ENCODE measurements around the gene CDH23.
A peak's percentile ranks its signal among the peaks of the same experiment; 100 is the strongest.

Gene CDH23

DNA sequence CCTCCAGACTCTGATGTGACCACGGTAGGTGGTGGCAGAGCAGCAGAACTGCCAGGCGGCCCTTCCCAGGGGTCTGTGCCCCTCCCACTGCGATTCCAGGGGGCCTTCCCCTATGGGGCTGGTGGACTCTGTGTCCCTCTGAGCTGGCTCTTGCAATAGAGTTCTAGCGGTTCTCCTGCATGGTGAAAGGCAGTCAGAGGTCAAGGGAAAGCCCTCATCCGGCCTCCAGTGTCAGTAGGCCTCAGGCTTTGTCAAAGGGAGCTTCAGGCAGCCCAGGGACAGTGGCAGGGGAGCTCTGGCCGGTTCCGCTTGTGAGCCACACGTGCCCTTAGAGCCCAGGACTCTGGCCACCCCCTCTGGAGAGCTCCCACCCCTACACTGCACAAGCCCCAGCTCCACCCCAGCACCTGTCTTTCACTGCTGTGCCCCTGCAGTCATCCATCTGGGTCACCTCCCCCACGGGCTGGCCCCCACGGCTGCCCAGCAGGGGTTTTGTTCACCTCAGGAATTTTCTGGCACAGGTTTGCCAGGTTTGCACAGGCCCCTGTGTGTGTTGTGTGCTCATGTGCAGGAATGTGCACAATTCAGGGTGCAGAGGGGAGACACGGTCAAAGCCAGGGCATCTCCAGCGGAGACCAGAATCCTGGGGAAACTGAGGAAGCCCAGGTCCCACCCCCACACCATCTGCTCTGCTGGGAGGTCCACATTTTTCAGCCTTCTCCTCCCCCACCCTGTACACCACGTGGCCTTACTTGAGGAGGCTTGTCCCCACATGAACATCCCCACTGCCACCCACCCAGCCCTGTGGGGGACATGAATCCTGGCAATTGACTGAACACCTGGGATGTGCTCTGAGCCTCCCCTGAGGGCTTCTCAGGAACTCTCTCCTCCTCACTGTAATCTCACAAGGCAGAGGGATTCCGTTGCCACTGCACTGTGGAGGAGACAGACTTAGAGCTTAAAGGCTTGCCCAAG lies 299.1 kb downstream of the CDH23 start:
- DNase-seq (ENCODE audit: extremely low read depth in 1 of 2, low read depth in 1 of 2): no peak

DNA sequence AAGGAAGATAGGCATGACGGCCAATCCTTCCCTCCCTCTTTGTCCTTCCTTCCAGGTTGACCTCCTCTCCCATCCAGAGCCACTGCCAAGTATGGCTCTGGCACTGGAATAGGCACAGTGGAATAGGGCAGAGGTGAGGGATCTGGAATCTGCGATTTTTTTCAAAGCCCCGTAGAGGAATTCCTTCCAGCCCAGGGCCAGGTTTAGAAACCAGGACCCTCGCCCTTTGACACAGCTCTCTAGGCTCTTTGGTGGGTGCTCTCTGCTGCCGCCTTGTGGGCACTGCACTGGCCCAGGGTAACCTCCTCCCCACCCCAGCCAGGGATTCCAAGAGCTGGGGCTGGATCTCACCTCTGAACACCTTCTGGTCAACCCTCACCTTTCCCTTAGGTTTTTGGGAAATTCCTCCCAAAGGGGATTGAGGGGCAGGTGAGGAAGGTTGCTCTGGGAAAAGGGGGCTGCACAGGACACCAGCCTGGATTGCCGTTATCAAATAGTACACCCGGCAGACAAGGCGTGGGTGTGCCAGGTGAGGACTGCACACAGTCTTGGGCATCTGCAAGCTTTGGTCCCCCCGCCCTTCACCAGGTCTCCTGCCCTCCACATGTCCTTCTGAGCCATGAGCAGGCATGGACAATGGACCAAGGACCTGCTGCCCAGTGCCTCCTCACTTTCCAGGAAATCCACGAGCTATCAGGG lies 300.1 kb downstream of the CDH23 start:
- DNase-seq (ENCODE audit: extremely low read depth in 1 of 2, low read depth in 1 of 2): peak; percentile 34 to 37

DNA sequence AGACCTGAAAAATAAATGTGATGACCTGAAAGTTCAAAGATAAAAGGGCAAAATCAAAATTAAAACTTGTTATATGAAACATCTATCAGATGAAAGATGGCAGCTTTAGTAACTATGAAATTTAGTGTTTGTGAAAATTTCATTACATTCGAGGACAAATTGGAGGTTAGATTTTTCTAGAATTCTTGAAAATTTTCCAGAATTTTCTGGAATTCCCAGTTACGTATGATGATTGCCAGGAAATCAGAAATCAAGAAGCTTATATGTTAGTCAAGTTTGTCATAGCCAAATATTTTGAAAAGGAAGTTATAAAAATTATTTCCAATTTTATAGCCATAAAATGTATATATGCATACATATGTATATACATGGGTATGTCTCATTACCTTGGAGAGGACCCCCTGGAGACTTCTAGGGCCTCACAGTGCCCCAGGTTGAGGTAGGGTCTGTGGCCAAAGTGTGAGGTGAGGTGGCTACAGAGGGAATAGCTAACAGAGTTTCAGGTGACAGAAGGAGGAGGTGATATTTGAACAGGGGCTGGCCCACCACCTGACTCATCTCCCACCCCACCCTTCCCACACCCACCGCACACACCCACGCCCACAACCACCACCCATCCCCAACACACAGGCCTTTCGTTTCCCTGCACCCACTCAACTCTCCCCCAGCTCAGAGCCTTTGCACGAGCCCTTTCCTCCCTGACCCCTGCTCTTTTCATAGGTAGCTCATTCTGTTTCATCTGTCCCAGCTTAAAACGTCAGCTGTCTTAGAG lies 301.4 kb downstream of the CDH23 start:
- peak; percentile 64 to 67 for DNase-seq (ENCODE audit: extremely low read depth in 1 of 2, low read depth in 1 of 2)

DNA sequence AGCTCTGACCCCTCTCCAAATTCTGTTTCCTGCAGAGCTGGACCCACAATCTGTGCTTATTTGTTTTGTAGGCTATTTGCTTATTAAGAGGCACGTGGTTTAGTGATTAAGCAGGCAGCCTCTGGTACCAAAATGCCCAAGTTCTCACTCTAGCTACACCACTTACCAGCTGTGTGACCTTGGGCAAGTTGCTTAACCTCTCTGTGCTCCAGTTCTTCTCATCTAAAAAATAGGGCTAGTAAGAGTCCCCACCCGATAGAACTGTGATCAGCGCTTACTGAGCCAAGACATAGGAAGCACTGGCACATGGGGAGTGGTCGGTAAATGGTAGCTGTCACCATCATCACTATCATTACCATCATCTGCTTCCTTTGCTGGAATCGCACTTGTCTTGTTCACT lies 302.0 kb downstream of the CDH23 start:
- DNase-seq (ENCODE audit: extremely low read depth in 1 of 2, low read depth in 1 of 2): no peak

DNA sequence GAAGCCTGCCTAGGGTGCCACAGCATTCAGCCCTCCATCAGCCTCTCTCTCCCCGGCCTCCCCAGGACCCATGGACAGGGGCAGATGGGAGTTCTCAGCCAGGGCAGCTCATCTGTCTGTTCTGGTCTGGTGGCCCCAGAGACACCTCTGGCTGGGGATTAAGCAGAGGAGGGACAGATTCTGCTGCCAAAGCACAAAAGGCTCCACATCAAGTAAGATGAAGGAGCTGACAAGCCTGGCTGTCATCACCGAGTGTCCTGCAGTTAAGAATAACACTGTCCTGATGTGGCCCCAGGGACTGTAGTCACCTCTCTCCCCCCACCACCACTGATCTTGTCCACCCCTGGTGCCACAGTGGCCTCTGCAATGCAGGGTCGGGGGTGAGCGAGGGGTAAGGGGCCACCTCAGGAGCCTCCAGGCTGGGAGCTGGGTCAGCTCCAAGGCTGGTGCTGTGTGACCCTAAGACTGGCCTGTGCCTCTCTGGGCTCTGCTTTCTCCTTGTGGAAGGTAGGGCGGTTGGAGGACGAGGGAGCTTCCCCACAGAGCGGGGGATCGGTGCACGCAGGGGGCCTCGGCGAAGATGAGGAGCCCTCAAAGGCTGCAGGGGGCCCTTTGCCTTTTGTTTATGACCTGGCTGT lies 304.1 kb downstream of the CDH23 start:
- no peak for DNase-seq (ENCODE audit: extremely low read depth in 1 of 2, low read depth in 1 of 2)

DNA sequence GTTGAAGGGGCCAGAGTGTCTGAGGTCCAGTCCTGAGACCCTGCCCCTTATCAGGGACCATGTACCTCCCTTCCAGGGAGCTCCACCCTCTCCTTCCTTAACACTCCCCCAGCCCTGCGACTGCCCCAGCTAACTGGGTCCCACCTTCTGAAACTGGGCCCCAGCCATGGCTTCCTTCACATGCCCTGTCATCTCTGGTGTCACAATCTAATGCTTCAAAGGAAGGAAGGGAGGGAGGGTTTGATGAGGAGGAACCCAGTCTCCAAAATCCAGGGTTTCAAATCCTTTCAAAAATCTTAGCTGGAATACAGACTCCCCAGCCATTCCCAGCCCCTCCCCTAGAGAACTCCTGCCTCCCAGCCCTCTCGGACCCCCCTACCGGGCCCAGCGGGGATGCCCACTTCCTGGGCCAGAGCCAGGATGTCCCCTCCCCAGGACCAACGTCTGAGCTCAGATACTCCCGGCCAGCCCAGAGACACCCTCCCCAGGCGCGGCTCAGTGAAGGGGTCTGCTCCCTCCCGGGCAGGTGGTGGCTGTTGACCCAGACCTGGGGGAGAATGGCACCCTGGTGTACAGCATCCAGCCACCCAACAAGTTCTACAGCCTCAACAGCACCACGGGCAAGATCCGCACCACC lies 304.9 kb downstream of the CDH23 start:
- no peak for DNase-seq (ENCODE audit: extremely low read depth in 1 of 2, low read depth in 1 of 2)

DNA sequence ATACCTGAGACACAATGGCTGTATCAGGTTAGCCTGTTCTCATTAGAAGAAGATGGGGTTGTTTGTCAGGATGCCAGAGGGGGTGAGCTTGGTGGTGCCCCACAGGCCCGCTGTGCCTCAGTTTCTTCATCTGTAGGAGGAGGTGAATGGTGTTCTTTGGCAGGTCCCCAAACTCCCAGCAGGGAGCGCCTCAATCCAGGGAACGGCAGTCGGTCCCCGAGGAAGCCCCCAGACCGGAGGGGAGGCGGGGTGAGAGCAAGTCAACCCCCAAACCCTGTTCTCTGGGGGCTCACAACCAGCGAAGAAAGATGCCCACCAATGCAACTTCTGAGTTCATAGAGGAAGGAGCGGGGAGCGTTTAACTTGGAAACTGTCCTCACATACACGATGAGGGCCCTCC lies 306.9 kb downstream of the CDH23 start:
- DNase-seq (ENCODE audit: extremely low read depth in 1 of 2, low read depth in 1 of 2): no peak

DNA sequence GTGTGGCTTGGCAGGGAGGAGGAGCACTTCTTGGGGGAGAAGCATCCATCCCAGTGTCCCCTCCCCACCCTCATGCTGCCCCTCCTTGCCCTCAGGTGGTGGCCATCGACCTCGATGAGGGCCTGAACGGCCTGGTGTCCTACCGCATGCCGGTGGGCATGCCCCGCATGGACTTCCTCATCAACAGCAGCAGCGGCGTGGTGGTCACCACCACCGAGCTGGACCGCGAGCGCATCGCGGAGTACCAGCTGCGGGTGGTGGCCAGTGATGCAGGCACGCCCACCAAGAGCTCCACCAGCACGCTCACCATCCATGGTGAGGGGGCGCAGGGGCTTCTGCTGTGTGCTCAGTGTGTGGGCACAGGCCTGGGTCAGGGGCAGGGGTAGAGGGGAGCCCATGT lies 308.1 kb downstream of the CDH23 start:
- no peak for DNase-seq (ENCODE audit: extremely low read depth in 1 of 2, low read depth in 1 of 2)

DNA sequence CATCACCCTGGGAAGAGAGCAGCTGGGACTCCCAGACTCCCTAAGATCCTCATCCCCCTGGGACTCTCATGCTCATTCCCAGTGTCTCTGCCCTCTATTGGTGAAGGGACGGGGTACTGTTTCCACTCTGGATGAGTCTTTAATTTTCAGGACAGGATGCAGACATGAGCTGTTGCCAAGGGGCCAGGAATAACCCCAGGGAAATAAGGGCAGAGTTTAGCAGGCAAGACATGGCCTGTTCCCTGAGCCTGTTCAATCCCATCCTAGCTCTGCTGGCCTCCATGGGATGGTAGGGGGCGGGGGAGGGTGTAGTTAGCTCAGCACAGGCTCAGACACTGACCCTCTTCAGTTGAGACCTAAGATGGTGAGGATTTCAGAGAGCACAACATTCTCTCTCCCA lies 308.9 kb downstream of the CDH23 start:
- no peak for DNase-seq (ENCODE audit: extremely low read depth in 1 of 2, low read depth in 1 of 2)

DNA sequence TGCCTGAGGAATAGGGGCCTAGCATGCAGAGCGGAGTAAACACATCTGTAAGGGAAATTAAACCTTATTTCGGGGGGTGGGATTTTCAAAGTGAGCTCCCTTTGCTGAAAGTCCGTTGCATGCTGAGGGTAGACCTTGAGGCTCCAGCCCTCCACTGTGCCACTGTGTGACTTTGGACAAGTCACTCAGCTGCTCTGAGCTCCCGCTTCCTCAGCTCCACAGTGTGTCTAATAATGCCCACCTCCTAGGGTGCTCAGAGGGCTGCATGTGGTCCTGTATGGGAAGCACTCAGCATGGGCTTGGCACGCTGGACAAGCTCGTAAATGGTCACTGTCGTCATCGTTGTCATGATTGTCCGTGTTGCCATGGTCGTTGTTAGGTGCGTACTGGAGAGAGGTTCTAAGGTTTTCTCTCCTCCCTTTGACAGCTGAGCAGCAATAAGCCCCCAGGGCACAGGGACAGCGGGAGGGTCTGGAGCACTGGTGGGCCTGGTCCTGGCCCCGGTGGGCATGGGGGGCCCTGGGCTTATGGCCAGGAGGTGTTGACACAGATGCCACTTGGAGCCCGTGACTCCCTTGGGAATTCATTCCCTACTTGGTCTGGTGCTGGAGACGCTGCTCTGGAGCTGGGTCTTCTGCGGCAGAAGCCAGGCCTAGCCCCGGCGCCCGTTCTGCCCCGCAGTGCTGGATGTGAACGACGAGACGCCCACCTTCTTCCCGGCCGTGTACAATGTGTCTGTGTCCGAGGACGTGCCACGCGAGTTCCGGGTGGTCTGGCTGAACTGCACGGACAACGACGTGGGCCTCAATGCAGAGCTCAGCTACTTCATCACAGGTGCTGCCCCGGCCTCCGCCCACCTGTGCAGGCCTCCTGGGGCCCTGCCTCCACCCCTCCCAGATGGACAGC lies 309.7 kb downstream of the CDH23 start:
- no peak for DNase-seq (ENCODE audit: extremely low read depth in 1 of 2, low read depth in 1 of 2)

DNA sequence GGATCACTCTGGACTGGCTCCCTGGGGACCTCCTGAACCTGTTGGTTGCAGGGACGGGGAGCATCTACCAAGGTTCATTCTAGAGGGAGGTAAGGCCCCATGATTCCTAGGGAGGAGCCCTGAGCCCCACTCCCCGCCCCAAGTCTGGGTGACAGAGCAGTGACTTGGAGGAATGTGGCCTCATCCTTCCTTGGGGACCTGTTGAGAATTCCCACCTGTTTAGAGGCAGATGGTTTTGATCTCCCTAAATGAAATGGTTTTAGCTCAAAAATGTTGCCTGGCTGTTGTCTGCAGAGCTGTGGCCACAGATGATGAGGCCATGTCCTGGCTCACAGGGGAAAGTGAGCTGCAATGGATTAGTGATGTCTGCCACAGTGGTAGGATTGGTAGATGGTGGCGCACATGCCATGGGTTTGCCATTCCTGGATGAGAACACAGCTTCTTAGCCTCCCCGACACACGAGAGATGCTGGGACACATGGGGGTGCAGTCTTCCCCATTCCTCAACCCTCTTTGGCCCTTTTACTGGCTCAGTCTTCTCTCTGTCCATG lies 310.6 kb downstream of the CDH23 start:
- DNase-seq (ENCODE audit: extremely low read depth in 1 of 2, low read depth in 1 of 2): no peak

DNA sequence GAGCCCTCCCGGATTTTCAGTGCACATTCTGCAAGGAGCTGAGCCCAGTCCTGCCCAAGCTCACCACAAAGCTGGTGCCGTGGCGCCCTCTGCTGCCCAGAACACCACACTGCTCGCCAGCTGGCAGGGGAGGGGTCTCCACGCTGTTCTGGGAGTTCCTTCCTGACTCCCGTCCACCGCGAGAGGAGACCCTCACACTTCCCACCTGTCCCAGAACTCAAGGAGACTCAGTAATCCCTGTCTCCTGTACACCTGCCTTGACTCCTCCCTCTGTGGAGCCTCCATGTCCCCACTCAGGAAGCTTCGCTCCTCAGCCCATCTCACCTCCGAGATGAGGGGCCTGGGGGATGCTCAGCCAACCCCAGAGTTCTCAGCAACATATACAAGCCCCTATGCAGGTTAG lies 311.6 kb downstream of the CDH23 start:
- DNase-seq (ENCODE audit: extremely low read depth in 1 of 2, low read depth in 1 of 2): peak in 1 of 2 donors; percentile 25

DNA sequence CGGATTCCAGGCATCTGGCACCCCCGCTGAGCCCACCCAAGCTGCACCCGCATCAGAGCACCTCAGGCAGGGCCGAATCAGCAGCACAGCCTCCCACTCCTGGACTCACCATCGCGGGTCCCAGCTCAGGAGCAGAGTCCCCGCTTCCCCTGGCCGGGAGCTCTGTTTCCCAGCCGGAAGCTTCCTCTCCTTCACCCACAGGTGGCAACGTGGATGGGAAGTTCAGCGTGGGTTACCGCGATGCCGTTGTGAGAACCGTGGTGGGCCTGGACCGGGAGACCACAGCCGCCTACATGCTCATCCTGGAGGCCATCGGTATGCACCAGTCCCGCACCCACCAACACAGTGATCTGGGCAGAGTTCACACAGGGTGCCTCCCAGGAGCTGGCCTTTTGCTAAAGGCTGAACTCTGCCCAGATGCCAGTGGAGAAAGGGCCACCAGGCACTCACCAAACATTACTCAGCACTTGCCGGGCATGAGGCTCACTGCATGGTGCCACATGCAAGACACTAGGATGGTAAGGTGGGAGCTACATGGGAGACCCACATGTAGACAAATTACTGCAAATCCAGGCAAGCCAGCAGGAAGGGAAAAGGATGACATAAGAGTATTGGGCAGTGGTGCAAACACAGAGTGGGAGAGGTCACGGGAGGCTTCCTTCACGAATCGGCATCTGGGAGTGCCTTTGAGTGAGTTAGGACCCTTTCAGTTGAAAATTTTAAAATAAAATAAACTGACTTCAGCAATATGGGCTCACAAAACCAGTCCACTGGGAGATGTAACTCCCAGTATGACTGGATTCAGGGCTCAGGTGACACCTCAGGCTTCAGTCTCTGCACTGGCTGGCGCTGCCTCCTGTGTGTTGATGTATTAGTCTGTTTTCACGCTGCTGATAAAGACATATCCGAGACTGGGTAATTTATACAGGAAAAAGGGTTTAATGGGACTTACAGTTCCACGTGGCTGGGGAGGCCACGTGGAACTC lies 312.5 kb downstream of the CDH23 start:
- DNase-seq (ENCODE audit: extremely low read depth in 1 of 2, low read depth in 1 of 2): no peak

DNA sequence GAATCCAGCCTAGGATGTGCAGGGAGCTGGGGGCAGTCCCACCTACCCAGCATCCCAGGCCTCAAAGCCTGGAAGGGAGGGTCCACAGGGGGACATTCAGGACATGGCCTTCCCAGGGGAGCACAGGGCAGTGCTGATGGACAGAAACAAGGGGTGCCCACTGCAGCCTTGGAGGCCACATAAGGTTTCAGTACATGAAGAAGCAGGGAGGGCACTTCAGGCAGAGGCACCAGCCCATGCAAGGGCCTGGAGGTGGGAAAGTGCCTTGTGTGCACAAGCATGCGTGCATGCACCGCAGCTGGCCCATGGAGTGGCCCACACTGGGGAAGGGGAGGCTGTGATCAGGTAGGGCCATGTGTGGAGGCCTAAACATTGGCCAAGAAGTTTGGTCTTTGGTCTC lies 313.8 kb downstream of the CDH23 start:
- no peak for DNase-seq (ENCODE audit: extremely low read depth in 1 of 2, low read depth in 1 of 2)

DNA sequence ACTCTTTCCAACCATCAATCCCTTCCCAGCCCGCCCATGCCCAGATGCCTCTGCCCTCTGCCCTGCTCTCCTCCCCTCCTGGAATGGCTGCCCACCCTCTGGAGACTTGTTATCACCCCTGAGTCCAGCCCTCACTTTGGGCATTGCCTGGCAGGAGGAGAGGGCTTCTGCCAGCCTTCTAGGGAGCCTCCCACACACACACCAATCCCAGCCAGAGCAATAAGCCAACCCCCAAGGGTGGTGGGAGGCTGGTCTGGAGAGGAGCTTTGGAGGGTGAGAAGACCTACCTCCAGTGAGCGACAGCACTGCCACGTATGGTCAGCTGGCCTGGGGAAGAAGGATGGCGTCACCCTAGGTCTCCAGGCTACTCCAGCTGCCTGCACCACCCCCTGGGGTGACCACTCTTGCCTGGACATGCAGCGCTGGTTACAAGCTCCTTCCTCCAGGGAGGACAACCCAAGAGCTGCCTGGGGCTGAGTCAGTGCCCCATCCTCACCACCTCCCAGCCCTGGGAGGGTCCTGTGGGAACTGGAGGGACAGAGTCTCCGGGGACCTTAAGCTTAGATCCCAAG lies 314.4 kb downstream of the CDH23 start:
- DNase-seq (ENCODE audit: extremely low read depth in 1 of 2, low read depth in 1 of 2): no peak

DNA sequence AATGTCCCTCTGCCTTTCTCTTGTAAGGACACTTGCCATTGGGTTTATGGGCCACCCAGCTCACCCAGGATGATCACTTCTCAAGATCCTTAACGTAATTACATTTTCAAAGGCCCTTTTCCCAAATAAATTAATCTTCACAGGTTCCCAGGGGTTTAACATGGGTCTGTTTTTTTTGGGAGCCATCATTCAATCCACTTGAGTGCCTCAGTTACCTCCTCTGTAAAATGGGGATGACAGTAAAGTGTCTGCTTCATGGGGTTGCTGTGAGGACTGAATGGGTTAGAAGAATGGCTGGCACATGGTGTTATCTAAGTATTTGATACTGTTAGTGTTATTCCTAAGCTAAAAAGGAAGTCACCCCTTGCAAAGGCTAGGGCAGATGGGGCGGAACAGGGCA lies 315.4 kb downstream of the CDH23 start:
- DNase-seq (ENCODE audit: extremely low read depth in 1 of 2, low read depth in 1 of 2): no peak

DNA sequence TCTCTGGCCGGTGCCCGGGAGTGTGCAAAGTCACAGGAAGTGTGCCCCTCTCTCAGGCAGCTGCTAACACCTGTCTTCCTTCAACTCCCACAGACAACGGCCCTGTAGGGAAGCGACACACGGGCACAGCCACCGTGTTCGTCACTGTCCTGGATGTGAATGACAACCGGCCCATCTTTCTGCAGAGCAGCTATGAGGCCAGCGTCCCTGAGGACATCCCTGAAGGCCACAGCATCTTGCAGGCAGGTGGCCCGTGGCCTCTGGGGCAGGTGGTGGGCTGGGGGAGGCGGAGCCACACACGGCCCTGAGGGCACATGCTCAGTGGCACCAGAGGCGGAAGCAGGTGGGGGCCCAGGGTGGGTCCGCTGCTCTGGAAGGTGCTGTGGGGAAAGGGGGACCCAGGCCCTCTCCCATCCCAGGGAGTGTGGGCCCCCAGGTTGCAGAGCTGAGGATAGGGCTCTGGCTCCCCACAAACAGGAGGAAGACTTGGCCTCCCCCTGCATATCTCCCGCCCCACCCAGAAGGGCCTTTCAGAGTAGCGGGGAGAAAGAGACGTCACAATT lies 315.9 kb downstream of the CDH23 start:
- DNase-seq (ENCODE audit: extremely low read depth in 1 of 2, low read depth in 1 of 2): peak in 1 of 2 donors; percentile 28
